ENCODE data around the gene C10orf90.

- TF ChIP-seq CTCF (tag by site-specific recombination; IDR thresholded peaks at IDR 0.05) (no peak), ZNF555 (tag by site-specific recombination; conservative IDR thresholded peaks at IDR 0.05) (no peak), TRIM28 (IDR thresholded peaks at IDR 0.05; ENCODE audit: borderline replicate concordance, low read length) (no peak), REST (tag by site-specific recombination; IDR thresholded peaks at IDR 0.05) (no peak), ZNF214 (tag by site-specific recombination; IDR thresholded peaks at IDR 0.05; ENCODE audit: borderline replicate concordance) (no peak), ZNF837 (tag by site-specific recombination; IDR thresholded peaks at IDR 0.05) (no peak)
Observed at GRCh38 chr10:126461289-126461940, 209.1 kb downstream of the C10orf90 start.

Data from HEK293 (cell line).